ENCODE results near the gene ITIH4.

GRCh38 chr3:52829906-52830463, 487 bp downstream of the ITIH4 start:
- no peak for TF ChIP-seq REST (IDR thresholded peaks at IDR 0.05; ENCODE audit: insufficient read depth in 1 of 2, low read depth in 2 of 2, low read length in 2 of 2)
- no peak for TF ChIP-seq POLR2AphosphoS5 (IDR thresholded peaks at IDR 0.05; ENCODE audit: low read depth, low read length)
- no peak for TF ChIP-seq TAF1 (IDR thresholded peaks at IDR 0.05; ENCODE audit: borderline replicate concordance, insufficient read depth, low read length)
- TF ChIP-seq SIN3A (IDR thresholded peaks at IDR 0.05; ENCODE audit: borderline replicate concordance, insufficient read depth, low read length) = no peak

Measured in PFSK-1 (cell line).